ENCODE data around the gene LINGO1. TPM values are rescaled to one million over a fixed set of nuclear protein-coding genes. Genes with fewer than 3 reads are reported as not detected.

The LINGO1 gene
- total and polyA plus RNA-seq, 9 of the 15 experiments (the other 6 are each of a cell fraction or from before 2014, with no cell fraction given): 0.07 to 15.3 (median 2.1) TPM

GRCh38 chr15:77619883-77620282 lies 12.8 kb downstream of the LINGO1 start (continued):
- TF ChIP-seq RAD51 (IDR thresholded peaks at IDR 0.05; ENCODE audit: borderline replicate concordance, low read depth) (no peak), ZSCAN29 (IDR thresholded peaks at IDR 0.05) (no peak), CHD4 (IDR thresholded peaks at IDR 0.05; ENCODE audit: insufficient read depth, insufficient replicate concordance, low read depth, low read length, poor library complexity, severe bottlenecking) (no peak), ESRRA (IDR thresholded peaks at IDR 0.05; ENCODE audit: borderline replicate concordance, low read depth) (no peak), SMARCC2 (IDR thresholded peaks at IDR 0.05; ENCODE audit: low read depth) (no peak), TCF7L2 (IDR thresholded peaks at IDR 0.05; ENCODE audit: low read depth, low read length) (no peak), PKNOX1 (IDR thresholded peaks at IDR 0.05) (no peak), FOS (IDR thresholded peaks at IDR 0.05; ENCODE audit: extremely low read depth, insufficient read length) (no peak), TSC22D4 (tag; IDR thresholded peaks at IDR 0.05) (no peak)

DNA sequence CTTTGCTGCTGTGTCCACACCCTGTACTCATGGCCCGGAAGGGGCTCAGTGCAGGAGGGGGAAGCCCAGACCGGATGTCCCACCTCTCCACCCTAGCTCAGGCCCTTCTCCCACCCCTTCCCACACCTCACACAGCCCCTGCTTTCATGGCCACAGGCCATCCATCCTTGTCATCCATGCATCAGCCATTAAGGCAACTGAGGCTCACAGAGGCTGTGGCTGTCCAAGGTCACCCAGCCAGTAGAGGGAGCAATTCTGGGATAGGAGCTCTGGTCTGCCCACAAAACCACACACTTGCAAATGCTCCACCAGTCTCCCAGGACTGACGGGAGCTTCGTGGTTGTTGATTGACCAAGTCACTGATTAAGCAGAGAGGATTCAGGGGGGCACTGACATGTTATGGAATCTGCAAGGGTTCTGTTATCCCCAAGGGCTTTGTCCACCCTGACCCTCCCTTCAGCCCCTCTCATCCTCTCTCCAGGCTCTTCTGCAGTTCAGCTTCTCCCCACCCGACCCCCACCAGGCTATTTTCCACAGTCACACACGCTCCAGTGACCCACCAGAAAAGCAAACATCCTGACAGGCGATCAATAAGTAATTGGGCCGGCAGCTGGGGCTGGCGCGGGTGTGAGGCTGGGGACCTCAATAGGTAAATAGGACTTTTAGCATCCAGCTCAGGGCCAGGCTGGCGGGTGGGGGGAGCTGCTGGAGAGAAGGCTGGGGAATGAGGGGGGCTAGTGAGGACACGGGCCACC lies 15.1 kb downstream of the LINGO1 start:
- Histone ChIP-seq H3K27me3 (ENCODE audit: control insufficient read depth in 2 of 2, insufficient read depth in 2 of 2, low read length in 2 of 2) (no peaks in the 10 kb centered on the region), H3K9me3 (replicated peaks; ENCODE audit: control insufficient read depth, insufficient read depth, low read depth, low read length) (no peaks in the 10 kb centered on the region), H3K79me2 (ENCODE audit: control insufficient read depth, insufficient read depth, low read length) (peaks cover 16% of the 10 kb centered on the region; the same call in 2 of the 3 replicates), H3K4me1 (replicated peaks in 1 of 2; ENCODE audit: control insufficient read depth in 2 of 2, insufficient read depth in 2 of 2, low read length in 2 of 2) (peaks cover 29 to 69% of the 10 kb centered on the region in 2 experiments), H3K4me3 (no peak overlapping the region), H4K20me1 (replicated peaks; ENCODE audit: control insufficient read depth, insufficient read depth, low read length) (no peaks in the 10 kb centered on the region), H3K4me2 (ENCODE audit: insufficient read depth, low read length) (no peak overlapping the region; the same call in 1 of the 2 replicates), H3K36me3 (ENCODE audit: control insufficient read depth, insufficient read depth, low read length) (peaks cover 15% of the 10 kb centered on the region; the same call in 1 of the 3 replicates), H3K27ac (ENCODE audit: extremely low read depth, low read depth, low read length) (no peak overlapping the region), H3K9me1 (ENCODE audit: control insufficient read depth, insufficient read depth, low read length) (no peaks in the 10 kb centered on the region), H3K9ac (ENCODE audit: insufficient read depth in 1 of 2, low read depth in 2 of 2, low read length in 2 of 2) (peak overlapping the region in 1 of 2 experiments; percentile 50; a peak in 2 of 4 replicates), H2AFZ (ENCODE audit: low read depth, low read length) (peak overlapping the region; percentile 13; the same call in 1 of the 2 replicates)
- ChIA-PET POLR2A (interaction anchor here (0.7 to 1.5 kb wide), 5 partner anchors 9 to 37 kb away, joined by 4 to 9 read pairs (median 5); no protein-coding TSS in a partner anchor), CTCF (ENCODE audit: low intra/inter-chr PET ratio) (no interaction called here)
- in situ Hi-C loops (cut with MboI): no loop called here
- WGBS (ENCODE audit: insufficient coverage, low coverage, missing lambda C conversion rate): 34% methylated on average over 9 of the region's 12 CpGs
- no TSS peak for BruUV-seq (replicated peaks)
- DNase-seq (ENCODE audit: extremely low read depth in 1 of 4, low spot score in 3 of 4) (peak in 3 of 4 experiments; percentile 38 to 79 (median 66)), ATAC-seq (peak; percentile 73), FAIRE-seq (peak; percentile 91)
- intact Hi-C loops (cut with micrococcal nuclease): no loop called here
- 0 out of 2 replicates have a peak, but pooled peaks have one; percentile 20 for TF ChIP-seq PKNOX1 (IDR thresholded peaks at IDR 0.05)
- TF ChIP-seq, protein P1, sequence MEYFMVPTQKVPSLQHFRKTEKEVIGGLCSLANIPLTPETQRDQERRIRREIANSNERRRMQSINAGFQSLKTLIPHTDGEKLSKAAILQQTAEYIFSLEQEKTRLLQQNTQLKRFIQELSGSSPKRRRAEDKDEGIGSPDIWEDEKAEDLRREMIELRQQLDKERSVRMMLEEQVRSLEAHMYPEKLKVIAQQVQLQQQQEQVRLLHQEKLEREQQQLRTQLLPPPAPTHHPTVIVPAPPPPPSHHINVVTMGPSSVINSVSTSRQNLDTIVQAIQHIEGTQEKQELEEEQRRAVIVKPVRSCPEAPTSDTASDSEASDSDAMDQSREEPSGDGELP (CRISPR knock-in tag; IDR thresholded peaks at IDR 0.05; ENCODE audit: borderline replicate concordance): peak; percentile 33; the same call in 1 of the 2 replicates
- TF ChIP-seq CTBP1 (IDR thresholded peaks at IDR 0.05; ENCODE audit: borderline replicate concordance): 0 out of 2 replicates have a peak, but pooled peaks have one; percentile 18
- 0 out of 2 replicates have a peak, but pooled peaks have one; percentile 11 for TF ChIP-seq ZNF3 (CRISPR knock-in tag; IDR thresholded peaks at IDR 0.05)
- TF ChIP-seq TCF7 (IDR thresholded peaks at IDR 0.05; ENCODE audit: borderline replicate concordance): no peak
- no peak for TF ChIP-seq ZNF431 (CRISPR knock-in tag; IDR thresholded peaks at IDR 0.05)
- TF ChIP-seq, protein P2, sequence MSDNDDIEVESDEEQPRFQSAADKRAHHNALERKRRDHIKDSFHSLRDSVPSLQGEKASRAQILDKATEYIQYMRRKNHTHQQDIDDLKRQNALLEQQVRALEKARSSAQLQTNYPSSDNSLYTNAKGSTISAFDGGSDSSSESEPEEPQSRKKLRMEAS (CRISPR knock-in tag; IDR thresholded peaks at IDR 0.05): peak; percentile 14; the same call in 1 of the 2 replicates
- TF ChIP-seq RAD21 (CRISPR knock-in tag; conservative IDR thresholded peaks at IDR 0.05 in 1 of 2, IDR thresholded peaks at IDR 0.05 in 1 of 2): peak in 1 of 2 experiments; percentile 37; a peak in 2 of 4 replicates
